ENCODE results near the gene SLC44A5. TPM values are rescaled to one million over a fixed set of nuclear protein-coding genes. Genes with fewer than 3 reads are reported as not detected.

The SLC44A5 gene
- total and polyA plus RNA-seq, 4 donors: 0.13 to 1.1 (median 0.22) TPM

DNA sequence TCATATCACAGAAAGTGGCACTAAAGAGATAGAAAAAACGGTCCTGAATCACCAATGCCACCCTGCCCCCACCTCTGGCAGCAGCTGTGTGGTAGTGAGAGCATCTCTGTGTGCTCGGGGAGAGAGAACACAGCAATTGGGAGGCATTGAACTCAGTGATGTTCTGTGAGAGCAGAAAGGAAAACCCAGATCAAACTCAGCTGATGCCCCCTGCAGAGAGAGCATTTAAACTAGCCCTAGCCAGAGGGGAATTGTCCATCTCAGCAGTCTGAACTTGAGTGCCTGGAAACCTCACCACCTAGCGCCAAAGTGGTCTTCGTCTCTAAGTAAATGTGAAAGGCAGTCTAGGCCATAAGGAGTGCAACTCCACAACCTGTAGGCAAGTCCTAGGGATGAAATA, 21.3 kb downstream of the SLC44A5 start:
- WGBS: 70% methylated on average over 4 of the region's 4 CpGs

DNA sequence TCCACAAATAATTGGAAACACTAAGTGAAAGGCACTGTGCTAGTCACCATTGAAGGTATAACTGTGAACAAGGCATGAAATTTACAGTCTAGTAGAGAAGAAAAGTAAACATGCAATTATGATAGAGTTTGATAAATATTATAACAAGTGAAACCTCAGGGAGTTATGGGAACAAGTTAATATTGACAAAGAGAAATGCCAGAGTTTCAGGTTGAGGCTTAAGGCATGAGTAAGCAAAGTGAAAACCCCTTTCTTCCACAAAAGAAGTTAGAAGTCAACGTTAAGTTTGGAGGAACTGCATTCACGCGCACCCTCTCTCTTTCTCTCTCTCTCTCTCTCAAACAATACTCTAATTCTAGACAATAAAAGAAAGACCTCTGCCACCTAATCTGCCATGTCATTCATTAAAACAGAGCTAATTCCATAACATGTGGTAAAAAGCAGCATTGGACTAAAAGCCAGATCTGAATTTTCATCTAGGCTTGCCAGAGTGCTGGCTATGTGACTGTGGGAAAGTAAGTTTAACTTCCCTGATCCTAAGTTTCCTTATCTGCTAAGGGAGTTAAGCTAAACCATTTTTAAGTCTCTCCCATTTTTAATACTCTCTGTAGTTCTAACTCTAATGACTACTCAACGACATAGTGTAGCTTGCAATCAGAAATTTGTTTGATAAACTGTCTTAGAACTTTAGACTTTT, 22.0 kb downstream of the SLC44A5 start:
- WGBS: 55% methylated on average over 4 of the region's 4 CpGs
- no peak for DNase-seq (ENCODE audit: low spot score)
- TF ChIP-seq EGR1 (IDR thresholded peaks at IDR 0.05; ENCODE audit: low read depth in 2 of 2): no peak
- TF ChIP-seq RAD21 (IDR thresholded peaks at IDR 0.05): no peak
- TF ChIP-seq, protein P1, sequence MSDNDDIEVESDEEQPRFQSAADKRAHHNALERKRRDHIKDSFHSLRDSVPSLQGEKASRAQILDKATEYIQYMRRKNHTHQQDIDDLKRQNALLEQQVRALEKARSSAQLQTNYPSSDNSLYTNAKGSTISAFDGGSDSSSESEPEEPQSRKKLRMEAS (IDR thresholded peaks at IDR 0.05): no peak
- TF ChIP-seq HNF4A (conservative IDR thresholded peaks at IDR 0.05): no peak
- TF ChIP-seq TAF1 (conservative IDR thresholded peaks at IDR 0.05): no peak
- TF ChIP-seq SP1 (IDR thresholded peaks at IDR 0.05): no peak
- TF ChIP-seq FOXA1 (IDR thresholded peaks at IDR 0.05): no peak
- no peak for TF ChIP-seq HNF4G (IDR thresholded peaks at IDR 0.05)
- TF ChIP-seq GABPA (IDR thresholded peaks at IDR 0.05 in 1 of 2, conservative IDR thresholded peaks at IDR 0.05 in 1 of 2): no peak
- no peak for TF ChIP-seq YY1 (IDR thresholded peaks at IDR 0.05)
- TF ChIP-seq, protein P2, sequence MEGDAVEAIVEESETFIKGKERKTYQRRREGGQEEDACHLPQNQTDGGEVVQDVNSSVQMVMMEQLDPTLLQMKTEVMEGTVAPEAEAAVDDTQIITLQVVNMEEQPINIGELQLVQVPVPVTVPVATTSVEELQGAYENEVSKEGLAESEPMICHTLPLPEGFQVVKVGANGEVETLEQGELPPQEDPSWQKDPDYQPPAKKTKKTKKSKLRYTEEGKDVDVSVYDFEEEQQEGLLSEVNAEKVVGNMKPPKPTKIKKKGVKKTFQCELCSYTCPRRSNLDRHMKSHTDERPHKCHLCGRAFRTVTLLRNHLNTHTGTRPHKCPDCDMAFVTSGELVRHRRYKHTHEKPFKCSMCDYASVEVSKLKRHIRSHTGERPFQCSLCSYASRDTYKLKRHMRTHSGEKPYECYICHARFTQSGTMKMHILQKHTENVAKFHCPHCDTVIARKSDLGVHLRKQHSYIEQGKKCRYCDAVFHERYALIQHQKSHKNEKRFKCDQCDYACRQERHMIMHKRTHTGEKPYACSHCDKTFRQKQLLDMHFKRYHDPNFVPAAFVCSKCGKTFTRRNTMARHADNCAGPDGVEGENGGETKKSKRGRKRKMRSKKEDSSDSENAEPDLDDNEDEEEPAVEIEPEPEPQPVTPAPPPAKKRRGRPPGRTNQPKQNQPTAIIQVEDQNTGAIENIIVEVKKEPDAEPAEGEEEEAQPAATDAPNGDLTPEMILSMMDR (IDR thresholded peaks at IDR 0.05; ENCODE audit: low read depth, low read length, missing input control): no peak
- TF ChIP-seq, protein P3, sequence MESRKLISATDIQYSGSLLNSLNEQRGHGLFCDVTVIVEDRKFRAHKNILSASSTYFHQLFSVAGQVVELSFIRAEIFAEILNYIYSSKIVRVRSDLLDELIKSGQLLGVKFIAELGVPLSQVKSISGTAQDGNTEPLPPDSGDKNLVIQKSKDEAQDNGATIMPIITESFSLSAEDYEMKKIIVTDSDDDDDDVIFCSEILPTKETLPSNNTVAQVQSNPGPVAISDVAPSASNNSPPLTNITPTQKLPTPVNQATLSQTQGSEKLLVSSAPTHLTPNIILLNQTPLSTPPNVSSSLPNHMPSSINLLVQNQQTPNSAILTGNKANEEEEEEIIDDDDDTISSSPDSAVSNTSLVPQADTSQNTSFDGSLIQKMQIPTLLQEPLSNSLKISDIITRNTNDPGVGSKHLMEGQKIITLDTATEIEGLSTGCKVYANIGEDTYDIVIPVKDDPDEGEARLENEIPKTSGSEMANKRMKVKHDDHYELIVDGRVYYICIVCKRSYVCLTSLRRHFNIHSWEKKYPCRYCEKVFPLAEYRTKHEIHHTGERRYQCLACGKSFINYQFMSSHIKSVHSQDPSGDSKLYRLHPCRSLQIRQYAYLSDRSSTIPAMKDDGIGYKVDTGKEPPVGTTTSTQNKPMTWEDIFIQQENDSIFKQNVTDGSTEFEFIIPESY (IDR thresholded peaks at IDR 0.05): no peak
- no peak for TF ChIP-seq RXRA (IDR thresholded peaks at IDR 0.05)
- TF ChIP-seq JUND (IDR thresholded peaks at IDR 0.05): no peak
- TF ChIP-seq, protein P4, sequence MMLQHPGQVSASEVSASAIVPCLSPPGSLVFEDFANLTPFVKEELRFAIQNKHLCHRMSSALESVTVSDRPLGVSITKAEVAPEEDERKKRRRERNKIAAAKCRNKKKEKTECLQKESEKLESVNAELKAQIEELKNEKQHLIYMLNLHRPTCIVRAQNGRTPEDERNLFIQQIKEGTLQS (IDR thresholded peaks at IDR 0.05): no peak
- TF ChIP-seq, protein P5, sequence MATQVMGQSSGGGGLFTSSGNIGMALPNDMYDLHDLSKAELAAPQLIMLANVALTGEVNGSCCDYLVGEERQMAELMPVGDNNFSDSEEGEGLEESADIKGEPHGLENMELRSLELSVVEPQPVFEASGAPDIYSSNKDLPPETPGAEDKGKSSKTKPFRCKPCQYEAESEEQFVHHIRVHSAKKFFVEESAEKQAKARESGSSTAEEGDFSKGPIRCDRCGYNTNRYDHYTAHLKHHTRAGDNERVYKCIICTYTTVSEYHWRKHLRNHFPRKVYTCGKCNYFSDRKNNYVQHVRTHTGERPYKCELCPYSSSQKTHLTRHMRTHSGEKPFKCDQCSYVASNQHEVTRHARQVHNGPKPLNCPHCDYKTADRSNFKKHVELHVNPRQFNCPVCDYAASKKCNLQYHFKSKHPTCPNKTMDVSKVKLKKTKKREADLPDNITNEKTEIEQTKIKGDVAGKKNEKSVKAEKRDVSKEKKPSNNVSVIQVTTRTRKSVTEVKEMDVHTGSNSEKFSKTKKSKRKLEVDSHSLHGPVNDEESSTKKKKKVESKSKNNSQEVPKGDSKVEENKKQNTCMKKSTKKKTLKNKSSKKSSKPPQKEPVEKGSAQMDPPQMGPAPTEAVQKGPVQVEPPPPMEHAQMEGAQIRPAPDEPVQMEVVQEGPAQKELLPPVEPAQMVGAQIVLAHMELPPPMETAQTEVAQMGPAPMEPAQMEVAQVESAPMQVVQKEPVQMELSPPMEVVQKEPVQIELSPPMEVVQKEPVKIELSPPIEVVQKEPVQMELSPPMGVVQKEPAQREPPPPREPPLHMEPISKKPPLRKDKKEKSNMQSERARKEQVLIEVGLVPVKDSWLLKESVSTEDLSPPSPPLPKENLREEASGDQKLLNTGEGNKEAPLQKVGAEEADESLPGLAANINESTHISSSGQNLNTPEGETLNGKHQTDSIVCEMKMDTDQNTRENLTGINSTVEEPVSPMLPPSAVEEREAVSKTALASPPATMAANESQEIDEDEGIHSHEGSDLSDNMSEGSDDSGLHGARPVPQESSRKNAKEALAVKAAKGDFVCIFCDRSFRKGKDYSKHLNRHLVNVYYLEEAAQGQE (IDR thresholded peaks at IDR 0.05): no peak
- no peak for TF ChIP-seq NR2F2 (IDR thresholded peaks at IDR 0.05)
- no peak for TF ChIP-seq FOXA2 (IDR thresholded peaks at IDR 0.05)
- Histone ChIP-seq H3K4me1 (ENCODE audit: control insufficient read depth in 4 of 4, insufficient read depth in 4 of 4, low read length in 3 of 4) (no peaks in the 10 kb centered on the region), H3K9me3 (ENCODE audit: control insufficient read depth in 4 of 4, low read length in 3 of 4) (no peaks in the 10 kb centered on the region), H3K4me3 (ENCODE audit: low read depth in 1 of 3, low read length in 3 of 3) (no peak overlapping the region), H3K36me3 (ENCODE audit: control insufficient read depth in 4 of 4, insufficient read depth in 3 of 4, low read depth in 1 of 4, low read length in 3 of 4) (no peaks in the 10 kb centered on the region), H3K27me3 (ENCODE audit: control insufficient read depth in 4 of 4, insufficient read depth in 4 of 4, low read length in 3 of 4) (no peaks in the 10 kb centered on the region), H3K27ac (ENCODE audit: low read depth in 1 of 2, low read length in 2 of 2) (no peak overlapping the region), H3K9ac (ENCODE audit: low read depth in 1 of 2, low read length in 2 of 2) (no peak overlapping the region)

More for the DNA sequence above, 21.3 kb downstream of the SLC44A5 start:
- Histone ChIP-seq H3K9ac (ENCODE audit: low read depth in 1 of 2, low read length in 2 of 2) (no peak overlapping the region), H3K36me3 (ENCODE audit: control insufficient read depth in 4 of 4, insufficient read depth in 3 of 4, low read depth in 1 of 4, low read length in 3 of 4) (no peaks in the 10 kb centered on the region), H3K4me1 (ENCODE audit: control insufficient read depth in 4 of 4, insufficient read depth in 4 of 4, low read length in 3 of 4) (no peaks in the 10 kb centered on the region), H3K9me3 (ENCODE audit: control insufficient read depth in 4 of 4, low read length in 3 of 4) (no peaks in the 10 kb centered on the region), H3K27ac (ENCODE audit: low read depth in 1 of 2, low read length in 2 of 2) (no peak overlapping the region), H3K27me3 (ENCODE audit: control insufficient read depth in 4 of 4, insufficient read depth in 4 of 4, low read length in 3 of 4) (no peaks in the 10 kb centered on the region), H3K4me3 (ENCODE audit: low read depth in 1 of 3, low read length in 3 of 3) (no peak overlapping the region)
- no peak for DNase-seq (ENCODE audit: low spot score)
- TF ChIP-seq JUND (IDR thresholded peaks at IDR 0.05) (no peak), SP1 (IDR thresholded peaks at IDR 0.05) (no peak), RXRA (IDR thresholded peaks at IDR 0.05) (no peak)
